NCI-H2196 treated with DMSO at 0.1 percent for 48 hours (cell line): ENCODE results near the gene RPL27A.

Experiments
- DNase-seq: peaks from one replicate; lab custom pipeline; 2025; ENCODE audit not compliant: unreplicated experiment; lab: John Stamatoyannopoulos, UW

Gene RPL27A

GRCh38 chr11:8672346-8672745 lies 10.2 kb upstream of the RPL27A start:
- DNase-seq, result no peak

GRCh38 chr11:8674859-8675258 lies 7.7 kb upstream of the RPL27A start:
- no peak for DNase-seq

GRCh38 chr11:8676458-8676857 lies 6.1 kb upstream of the RPL27A start:
- DNase-seq, result no peak

GRCh38 chr11:8679006-8679405 lies 3.6 kb upstream of the RPL27A start:
- DNase-seq, result no peak

GRCh38 chr11:8681837-8682302 lies 722 bp upstream of the RPL27A start:
- DNase-seq, result no peak

GRCh38 chr11:8683115-8683807 lies 669 bp downstream of the RPL27A start:
- DNase-seq, result no peak

GRCh38 chr11:8684600-8685290 lies 2.2 kb downstream of the RPL27A start:
- no peak for DNase-seq

- DNase-seq, result no peak
Measured at GRCh38 chr11:8685306-8685705, 2.7 kb downstream of the RPL27A start.

- DNase-seq, result no peak
Measured at GRCh38 chr11:8685820-8686219, 3.2 kb downstream of the RPL27A start.

- DNase-seq, result no peak
Measured at GRCh38 chr11:8686325-8686724, 3.7 kb downstream of the RPL27A start.

- DNase-seq, result peak; percentile 97
Measured at GRCh38 chr11:8688414-8689362, 6.1 kb downstream of the RPL27A start.

GRCh38 chr11:8689726-8690255 lies 7.2 kb downstream of the RPL27A start:
- DNase-seq, result no peak

GRCh38 chr11:8690374-8691342 lies 8.1 kb downstream of the RPL27A start:
- no peak for DNase-seq

GRCh38 chr11:8691601-8692000 lies 9.0 kb downstream of the RPL27A start:
- no peak for DNase-seq

- DNase-seq, result no peak
Measured at GRCh38 chr11:8692417-8692816, 9.8 kb downstream of the RPL27A start.

- no peak for DNase-seq
Measured at GRCh38 chr11:8693010-8693551, 10.5 kb downstream of the RPL27A start.

- no peak for DNase-seq
Measured at GRCh38 chr11:8693555-8693954, 11.0 kb downstream of the RPL27A start.

GRCh38 chr11:8694137-8694536 lies 11.5 kb downstream of the RPL27A start:
- peak; percentile 20 for DNase-seq

GRCh38 chr11:8697054-8697453 lies 14.5 kb downstream of the RPL27A start:
- no peak for DNase-seq

GRCh38 chr11:8698379-8698851 lies 15.8 kb downstream of the RPL27A start:
- DNase-seq, result no peak
